ENCODE measurements around the gene CHRDL1. TPM values are rescaled to one million over a fixed set of nuclear protein-coding genes. Genes with fewer than 3 reads are reported as not detected.

Gene CHRDL1, protein sequence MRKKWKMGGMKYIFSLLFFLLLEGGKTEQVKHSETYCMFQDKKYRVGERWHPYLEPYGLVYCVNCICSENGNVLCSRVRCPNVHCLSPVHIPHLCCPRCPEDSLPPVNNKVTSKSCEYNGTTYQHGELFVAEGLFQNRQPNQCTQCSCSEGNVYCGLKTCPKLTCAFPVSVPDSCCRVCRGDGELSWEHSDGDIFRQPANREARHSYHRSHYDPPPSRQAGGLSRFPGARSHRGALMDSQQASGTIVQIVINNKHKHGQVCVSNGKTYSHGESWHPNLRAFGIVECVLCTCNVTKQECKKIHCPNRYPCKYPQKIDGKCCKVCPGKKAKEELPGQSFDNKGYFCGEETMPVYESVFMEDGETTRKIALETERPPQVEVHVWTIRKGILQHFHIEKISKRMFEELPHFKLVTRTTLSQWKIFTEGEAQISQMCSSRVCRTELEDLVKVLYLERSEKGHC
- 1.4 and 7.8 TPM in 2 replicates for total RNA-seq

DNA sequence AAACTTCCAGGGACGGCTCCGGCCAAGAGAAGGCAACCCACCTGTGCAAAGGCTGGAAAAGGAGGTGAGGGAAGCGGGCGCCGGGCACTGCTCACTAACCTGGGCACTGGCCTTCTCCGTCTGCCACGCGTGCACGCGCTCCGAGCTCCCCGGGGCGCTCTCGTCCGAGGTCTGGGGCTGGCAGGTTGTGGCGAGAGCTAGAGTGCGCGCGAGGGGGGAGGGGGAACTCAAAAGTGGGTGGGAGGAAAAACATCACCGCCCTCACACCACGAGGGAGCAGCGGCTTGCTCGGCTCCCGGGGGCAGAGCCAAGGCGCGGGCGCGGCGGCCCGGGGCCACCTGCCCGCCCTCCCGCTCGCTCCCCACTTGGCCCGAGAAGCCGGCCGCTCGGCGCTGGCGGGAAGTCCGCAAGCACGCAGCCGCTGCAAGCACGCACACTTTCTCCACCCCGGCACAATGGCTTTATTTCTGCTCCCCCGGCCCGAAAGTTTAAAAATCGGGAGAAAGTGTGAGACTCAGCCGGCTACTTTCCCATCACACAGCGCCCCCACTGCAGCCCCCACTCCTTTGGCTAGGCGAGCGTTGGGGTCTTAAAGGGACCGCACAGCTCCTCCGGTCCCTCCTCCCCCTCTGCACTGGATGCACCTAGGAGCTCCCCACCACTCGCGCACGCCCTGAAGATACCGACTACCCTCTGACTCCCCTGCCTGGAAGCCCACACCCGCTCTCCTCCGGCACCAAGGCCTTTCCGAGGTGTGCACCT lies at the start of gene CHRDL1:
Gene CHRDL1 (minus strand): TSS at position 173 of the 762 bp plus-strand sequence. CDS start 3,636 bp downstream, outside the sequence.

Measured in cardiac atrium fibroblast (primary cell).